Ascending aorta (tissue), 2 donors: ENCODE results near the gene KCNN3. TPM values are rescaled to one million over a fixed set of nuclear protein-coding genes. Genes with fewer than 3 reads are reported as not detected.

Source experiments
- DNase-seq, 2 donors: peaks; one replicate each; pipeline ENCODE4 v3.0.0-alpha.2; 2019; ENCODE audit warnings: low spot score in 2 of 2
- H3K27ac ChIP-seq, 2 donors: fragments of 200-600 bp; sonication (generic); one replicate each; pipeline ENCODE4 v1.5.1; 2016 to 2017; ENCODE audit warnings: mild to moderate bottlenecking in 1 of 2
- H3K27me3 ChIP-seq: fragments of 200-600 bp; sonication (generic); one replicate; pipeline ENCODE4 v1.5.1; 2017
- H3K36me3 ChIP-seq, 2 donors: fragments of 200-600 bp; sonication (generic); one replicate each; pipeline ENCODE4 v1.5.1; 2016
- H3K4me1 ChIP-seq, 2 donors: fragments of 200-600 bp; sonication (generic); one replicate each; pipeline ENCODE4 v1.5.1; 2016 to 2017; ENCODE audit warnings: mild to moderate bottlenecking in 1 of 2
- H3K4me3 ChIP-seq, 2 donors: fragments of 200-600 bp; sonication (generic); one replicate each; pipeline ENCODE4 v1.5.1; 2016 to 2017; ENCODE audit warnings: mild to moderate bottlenecking in 1 of 2
- H3K9me3 ChIP-seq, 2 donors: fragments of 200-600 bp; sonication (generic); one replicate each; pipeline ENCODE4 v1.5.1; 2016
- CTCF ChIP-seq, 3 experiments: fragments of 200-600 bp in 2 of 3; fragments of 450-650 bp in 1 of 3; sonication (generic) in 2 of 3; IDR thresholded peaks; one replicate each; pipeline ENCODE4 v1.5.1; 2016 to 2019; ENCODE audit warnings: antibody characterized with exemption in 3 of 3, mild to moderate bottlenecking in 1 of 3, moderate library complexity in 1 of 3
- intact Hi-C: fragments of 100-400 bp; cut with DNase I; formaldehyde crosslinking; loops from one replicate; pipeline ENCODE4 v1.15.1; 2023
- total RNA-seq: library from RNA; depleted of rRNA; stranded (reverse); fragments of >200 nt; gene quantifications from one replicate; pipeline ENCODE4 v1.1.0, GENCODE V29; 2016

Gene KCNN3
- total RNA-seq, 1 donor from 2014 or later = 24.6 TPM

GRCh38 chr1:154710106-154710505, 160.0 kb downstream of the KCNN3 start:
- no peaks in the 10 kb centered on the region for H3K4me1 ChIP-seq
- intact Hi-C loops = no loop called here
- no peak for TF ChIP-seq CTCF (IDR thresholded peaks at IDR 0.05)
- H3K27me3 ChIP-seq = no peaks in the 10 kb centered on the region
- DNase-seq = no peak
- no peak overlapping the region for H3K4me3 ChIP-seq
- H3K36me3 ChIP-seq = no peaks in the 10 kb centered on the region
- H3K9me3 ChIP-seq = no peaks in the 10 kb centered on the region
- no peak overlapping the region for H3K27ac ChIP-seq

- intact Hi-C loops = no loop called here
- Histone ChIP-seq H3K4me1 (no peaks in the 10 kb centered on the region), H3K4me3 (no peak overlapping the region), H3K9me3 (no peaks in the 10 kb centered on the region), H3K36me3 (no peaks in the 10 kb centered on the region), H3K27ac (no peak overlapping the region), H3K27me3 (no peaks in the 10 kb centered on the region)
- TF ChIP-seq CTCF (IDR thresholded peaks at IDR 0.05) = no peak
- no peak for DNase-seq
These were observed 162.1 kb downstream of the KCNN3 start for GRCh38 chr1:154707901-154708463.

GRCh38 chr1:154706851-154707250, 163.2 kb downstream of the KCNN3 start:
- Histone ChIP-seq H3K36me3 (no peaks in the 10 kb centered on the region), H3K4me1 (no peaks in the 10 kb centered on the region), H3K4me3 (no peak overlapping the region), H3K9me3 (no peaks in the 10 kb centered on the region), H3K27me3 (no peaks in the 10 kb centered on the region), H3K27ac (no peak overlapping the region)
- TF ChIP-seq CTCF (IDR thresholded peaks at IDR 0.05) = no peak
- no peak for DNase-seq
- intact Hi-C loops = no loop called here

GRCh38 chr1:154705544-154705943, 164.5 kb downstream of the KCNN3 start:
- TF ChIP-seq CTCF (IDR thresholded peaks at IDR 0.05) = no peak
- no peak overlapping the region for H3K27ac ChIP-seq
- no peak for DNase-seq

GRCh38 chr1:154703170-154703569, 166.9 kb downstream of the KCNN3 start:
- Histone ChIP-seq H3K4me1 (no peaks in the 10 kb centered on the region), H3K36me3 (no peaks in the 10 kb centered on the region), H3K4me3 (no peak overlapping the region), H3K27me3 (no peaks in the 10 kb centered on the region), H3K9me3 (no peaks in the 10 kb centered on the region), H3K27ac (no peak overlapping the region)
- no peak for TF ChIP-seq CTCF (IDR thresholded peaks at IDR 0.05)
- intact Hi-C loops = no loop called here
- DNase-seq = no peak

More at GRCh38 chr1:154705544-154705943, 164.5 kb downstream of the KCNN3 start:
- Histone ChIP-seq H3K4me1 (no peaks in the 10 kb centered on the region), H3K9me3 (no peaks in the 10 kb centered on the region), H3K36me3 (no peaks in the 10 kb centered on the region), H3K27me3 (no peaks in the 10 kb centered on the region), H3K4me3 (no peak overlapping the region)
- intact Hi-C loops = no loop called here
